ENCODE data around the gene SMAD2.

- no peak for TF ChIP-seq EZH2 (IDR thresholded peaks at IDR 0.05; ENCODE audit: borderline replicate concordance)
- TF ChIP-seq CTCF (IDR thresholded peaks at IDR 0.05; ENCODE audit: poor library complexity) = no peak
- TF ChIP-seq EZH2phosphoT487 (IDR thresholded peaks at IDR 0.05; ENCODE audit: low read depth, severe bottlenecking, unreplicated experiment) = no peak
Measured at GRCh38 chr18:47817795-47818077, 112.7 kb downstream of the SMAD2 start.
